HG02981 (cell line): ENCODE measurements around the gene NACC1.
"Not testable (repeated sequence)": the region's sequence is repeated elsewhere in the genome, so short reads cannot be mapped to it uniquely, and the experiment has no call there.

Experiments
- ATAC-seq: cut with Tn5 transposase; IDR thresholded peaks from one replicate; pipeline ENCODE4 v1.9.1; 2021; ENCODE audit warnings: mild to moderate bottlenecking, moderate library complexity; ENCODE audit not compliant: unreplicated experiment

Gene NACC1

GRCh38 chr19:13138171-13138915 is 20.3 kb downstream of the NACC1 start:
- ATAC-seq = no peak

DNA sequence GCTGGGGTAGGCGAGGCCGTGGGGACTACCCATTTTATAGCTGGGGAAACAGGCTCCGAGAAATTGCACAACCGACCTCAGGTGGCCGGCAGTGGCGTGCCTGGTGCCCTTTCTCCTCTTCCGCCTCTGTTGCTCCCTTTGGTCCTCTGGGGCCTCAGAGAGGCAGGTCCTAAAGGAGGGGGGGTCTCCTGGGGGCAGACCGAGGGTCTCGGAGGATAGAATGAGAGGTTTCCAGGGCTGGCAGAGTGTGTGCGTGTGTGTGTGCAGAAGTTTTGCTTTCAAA is 20.8 kb downstream of the NACC1 start:
- no peak for ATAC-seq

- ATAC-seq = no peak
Observed at GRCh38 chr19:13139633-13140311, 21.7 kb downstream of the NACC1 start.

- no peak for ATAC-seq
Observed at GRCh38 chr19:13146763-13147563, 28.9 kb downstream of the NACC1 start.

DNA sequence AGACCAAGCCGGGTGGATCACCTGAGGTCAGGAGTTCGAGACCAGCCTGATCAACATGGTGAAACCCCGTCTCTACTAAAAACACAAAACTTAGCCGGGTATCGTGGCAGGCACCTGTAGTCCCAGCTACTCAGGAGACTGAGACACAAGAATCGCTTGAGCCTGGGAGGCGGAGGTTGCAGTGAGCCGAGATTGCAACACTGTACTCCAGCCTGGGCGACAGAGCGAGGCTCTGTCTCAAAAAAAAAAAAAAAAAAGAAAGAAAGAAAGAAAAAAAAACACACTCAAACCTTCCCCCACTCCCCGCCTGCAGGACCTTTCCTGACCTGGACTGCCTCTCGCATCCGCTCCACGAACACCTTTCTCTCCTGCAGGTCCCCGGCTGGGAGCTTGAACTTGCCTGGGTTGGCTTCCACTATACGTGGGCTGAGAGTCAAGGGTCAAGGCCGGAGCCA is 31.1 kb downstream of the NACC1 start:
- not testable (repeated sequence) for ATAC-seq

DNA sequence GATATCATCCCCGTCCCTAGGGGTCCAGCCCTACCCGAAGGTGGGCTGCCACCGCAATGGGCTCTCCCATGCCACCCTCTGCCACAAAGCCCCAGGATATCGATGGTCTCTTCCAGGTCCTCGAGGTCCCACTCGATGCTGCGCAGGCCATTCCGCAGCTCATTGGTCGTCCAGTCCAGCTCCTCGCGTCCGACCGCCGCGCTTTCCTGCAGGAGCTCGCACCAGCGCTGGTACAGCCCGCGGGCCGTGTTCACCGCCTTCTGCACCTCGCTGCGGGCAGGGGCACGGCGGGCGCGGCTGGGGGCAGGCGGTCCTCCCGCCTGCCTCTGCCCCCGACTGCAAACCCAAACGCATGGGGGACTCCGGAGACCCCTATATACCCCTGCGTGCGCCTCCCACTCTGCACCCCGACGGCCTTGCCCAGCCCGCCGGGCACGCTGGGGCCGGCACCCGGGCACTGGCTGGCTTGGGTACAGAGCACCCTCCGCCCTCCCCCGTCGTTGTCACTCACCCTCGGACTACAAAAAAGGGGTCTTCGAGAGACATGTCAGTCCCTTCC is 31.6 kb downstream of the NACC1 start:
- no peak for ATAC-seq

DNA sequence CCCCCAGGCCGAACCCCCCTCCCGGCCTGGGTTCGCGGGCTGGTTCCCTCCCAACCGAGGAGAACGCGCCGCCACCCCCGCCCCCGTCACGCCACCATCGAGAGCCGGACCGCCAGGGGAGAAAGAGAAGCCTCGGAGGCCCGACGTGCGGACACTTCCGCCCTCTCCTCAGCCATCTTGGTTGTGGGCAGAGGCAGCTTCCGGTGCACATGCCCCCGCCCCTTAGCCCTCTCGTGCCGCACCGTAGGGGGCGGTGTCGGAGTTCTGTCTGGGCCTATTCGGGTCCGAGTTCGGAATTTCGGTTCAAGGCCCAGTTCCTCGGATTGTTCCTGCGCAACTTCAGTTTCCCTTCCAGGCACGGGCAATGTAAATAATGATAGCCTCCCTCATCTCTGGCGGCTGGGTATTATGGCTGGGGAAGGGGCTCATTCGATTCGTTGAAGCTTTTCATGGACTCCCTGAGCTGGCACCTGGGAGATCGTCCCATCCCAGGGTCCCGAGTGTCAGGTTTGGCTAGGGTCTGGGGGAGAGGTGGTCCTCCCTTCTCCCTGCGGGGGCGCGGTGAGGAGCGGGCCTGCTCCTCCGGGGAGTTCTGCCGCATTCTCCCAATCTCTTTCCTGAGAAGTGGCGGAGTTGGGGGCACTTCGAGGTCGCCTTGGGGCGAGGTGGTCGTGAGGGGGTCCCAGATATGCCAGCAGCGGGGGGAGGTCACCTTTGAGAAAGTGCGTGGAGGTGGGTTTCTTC is 32.3 kb downstream of the NACC1 start, which contains the start of the genes IER2 and STX10:
IER2 (plus strand) TSS at position 225 of the 744 bp plus-strand sequence. CDS start 2,776 bp downstream, outside the sequence.
STX10 (minus strand) TSS at position 189 of the 744 bp plus-strand sequence. CDS start 202 bp downstream, outside the sequence.
- peak; percentile 35 for ATAC-seq

DNA sequence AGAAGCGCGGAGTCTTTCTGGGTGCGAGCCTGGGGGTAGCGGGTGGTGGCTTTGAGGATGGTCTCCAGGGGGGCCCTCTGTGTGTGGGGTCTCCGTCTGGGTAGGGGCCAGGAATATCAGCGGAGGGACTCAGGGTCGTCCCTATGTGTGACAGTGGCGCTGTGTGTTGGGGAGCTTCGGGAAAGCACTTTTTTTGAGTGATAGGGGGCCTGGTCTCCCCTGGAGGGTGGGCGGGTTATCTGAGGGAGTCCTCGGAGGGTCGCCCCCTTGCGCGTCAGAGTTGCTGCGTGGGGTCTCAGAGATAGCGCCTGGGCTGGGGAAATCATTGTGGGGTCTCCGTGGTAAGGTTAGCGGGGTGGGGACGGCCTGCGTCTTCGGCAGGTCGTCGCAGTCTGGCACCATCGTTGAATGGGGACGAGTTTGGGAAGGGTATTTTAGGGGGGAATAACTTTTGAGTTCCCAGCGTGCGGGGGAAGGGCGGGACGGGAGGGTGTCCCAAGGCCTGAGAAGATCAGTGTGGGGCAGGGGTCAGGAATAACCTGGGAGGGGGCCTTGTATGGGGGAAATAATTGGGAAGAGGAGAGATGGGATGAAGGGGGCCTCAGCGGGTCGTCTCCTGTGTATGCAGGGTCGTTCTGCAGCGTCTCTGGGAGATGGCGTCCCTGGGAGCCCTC is 33.0 kb downstream of the NACC1 start:
- no peak for ATAC-seq

GRCh38 chr19:13151605-13152355 is 33.7 kb downstream of the NACC1 start:
- peak; percentile 33 for ATAC-seq

DNA sequence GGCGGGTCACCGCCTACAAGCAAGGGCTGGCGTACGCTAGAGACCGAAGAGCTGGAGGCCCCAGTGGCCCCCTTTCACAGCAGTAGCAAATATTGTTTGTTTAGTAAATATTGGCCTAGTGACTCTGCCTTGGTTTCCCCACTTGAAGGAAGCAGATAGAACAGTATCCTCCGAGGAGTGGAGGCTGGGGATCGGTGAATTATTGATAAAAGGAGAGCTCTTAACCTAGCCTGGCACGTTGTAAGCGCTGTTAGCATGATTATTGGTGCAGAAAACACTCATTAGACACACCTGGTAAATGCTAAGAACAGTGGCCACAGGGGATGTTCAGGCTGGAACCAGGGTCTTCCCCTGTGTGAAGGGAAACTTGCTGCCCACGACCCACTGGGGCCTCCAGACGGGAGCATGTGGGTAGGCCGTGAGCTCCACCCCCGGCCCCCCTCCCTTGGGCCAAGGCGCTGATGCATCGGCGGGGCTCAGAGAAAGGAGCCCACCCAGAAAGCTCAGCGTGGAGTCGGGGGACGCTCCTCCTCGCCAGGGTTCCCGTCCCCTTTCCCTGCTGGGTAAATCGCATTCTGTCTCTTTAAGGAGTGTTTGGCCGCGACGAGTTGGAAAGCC is 34.4 kb downstream of the NACC1 start:
- no peak for ATAC-seq

DNA sequence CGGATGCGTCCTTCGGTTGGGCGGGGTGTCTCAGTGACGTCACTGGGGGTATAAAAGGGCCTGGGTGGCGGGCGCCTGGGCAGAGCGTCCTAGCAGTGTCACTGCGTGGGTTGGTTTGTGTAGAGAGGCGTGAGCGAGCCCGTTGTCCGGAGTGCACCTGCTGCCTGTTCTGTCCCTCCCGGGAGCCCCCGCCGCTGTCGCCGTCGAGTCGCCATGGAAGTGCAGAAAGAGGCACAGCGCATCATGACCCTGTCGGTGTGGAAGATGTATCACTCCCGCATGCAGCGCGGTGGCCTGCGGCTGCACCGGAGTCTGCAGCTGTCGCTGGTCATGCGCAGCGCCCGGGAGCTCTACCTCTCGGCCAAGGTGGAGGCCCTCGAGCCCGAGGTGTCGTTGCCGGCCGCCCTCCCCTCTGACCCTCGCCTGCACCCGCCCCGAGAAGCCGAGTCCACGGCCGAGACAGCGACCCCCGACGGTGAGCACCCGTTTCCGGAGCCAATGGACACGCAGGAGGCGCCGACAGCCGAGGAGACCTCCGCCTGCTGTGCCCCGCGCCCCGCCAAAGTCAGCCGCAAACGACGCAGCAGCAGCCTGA is 35.0 kb downstream of the NACC1 start:
- ATAC-seq = no peak

DNA sequence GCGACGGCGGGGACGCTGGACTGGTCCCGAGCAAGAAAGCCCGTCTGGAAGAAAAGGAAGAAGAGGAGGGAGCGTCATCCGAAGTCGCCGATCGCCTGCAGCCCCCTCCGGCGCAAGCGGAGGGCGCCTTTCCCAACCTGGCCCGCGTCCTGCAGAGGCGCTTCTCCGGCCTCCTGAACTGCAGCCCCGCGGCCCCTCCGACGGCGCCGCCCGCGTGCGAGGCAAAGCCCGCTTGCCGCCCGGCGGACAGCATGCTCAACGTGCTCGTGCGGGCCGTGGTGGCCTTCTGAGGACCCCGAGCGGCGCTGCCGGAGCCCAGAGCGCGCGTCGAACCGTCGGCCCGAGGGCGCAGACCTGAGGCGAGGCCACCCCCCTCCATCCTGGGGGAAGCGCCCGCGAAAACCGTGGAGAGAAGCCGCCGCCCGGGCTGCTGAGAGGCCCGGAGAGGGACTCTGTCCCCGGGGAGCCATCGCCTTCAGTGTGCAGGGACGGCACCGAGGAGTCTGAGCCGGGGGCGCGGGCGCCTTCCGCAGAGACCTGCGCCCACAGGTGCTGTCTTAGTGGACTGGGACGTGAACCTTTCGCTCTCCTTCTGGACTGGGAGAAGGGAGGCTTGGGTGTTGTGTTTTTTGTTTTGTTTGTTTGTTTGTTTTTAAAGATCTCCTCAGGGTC is 35.6 kb downstream of the NACC1 start:
- no peak for ATAC-seq

GRCh38 chr19:13154241-13154778 is 36.2 kb downstream of the NACC1 start:
- ATAC-seq = no peak

DNA sequence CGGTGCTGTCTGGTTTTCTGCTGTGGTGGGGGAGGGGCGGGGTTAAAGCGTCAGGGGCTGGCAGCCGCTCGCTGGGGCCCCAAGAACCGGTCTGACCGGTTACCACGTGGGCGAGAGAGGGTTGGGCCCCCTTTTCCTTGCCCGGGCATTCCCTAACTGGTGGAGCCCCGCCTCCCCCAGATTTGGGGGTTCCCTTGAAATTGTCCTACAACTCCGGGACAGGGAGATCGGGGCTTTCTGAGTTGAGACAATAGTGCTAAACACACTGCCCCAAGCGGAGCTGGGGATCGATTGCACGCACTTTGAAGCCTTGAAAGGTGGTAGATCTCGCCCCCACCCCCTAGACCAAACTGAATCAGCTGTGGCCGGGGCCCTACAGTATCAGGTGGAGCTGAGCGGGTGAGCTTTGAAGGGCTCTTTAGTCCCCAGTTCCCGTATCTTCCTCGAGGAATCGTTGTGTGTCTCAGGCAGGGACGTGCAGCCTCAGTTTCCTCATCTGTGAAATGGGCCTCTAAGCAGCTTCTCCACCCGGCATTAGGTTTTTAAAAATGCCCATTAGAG is 36.9 kb downstream of the NACC1 start:
- ATAC-seq = no peak

GRCh38 chr19:13155472-13156359 is 37.7 kb downstream of the NACC1 start:
- ATAC-seq = peak; percentile 25

DNA sequence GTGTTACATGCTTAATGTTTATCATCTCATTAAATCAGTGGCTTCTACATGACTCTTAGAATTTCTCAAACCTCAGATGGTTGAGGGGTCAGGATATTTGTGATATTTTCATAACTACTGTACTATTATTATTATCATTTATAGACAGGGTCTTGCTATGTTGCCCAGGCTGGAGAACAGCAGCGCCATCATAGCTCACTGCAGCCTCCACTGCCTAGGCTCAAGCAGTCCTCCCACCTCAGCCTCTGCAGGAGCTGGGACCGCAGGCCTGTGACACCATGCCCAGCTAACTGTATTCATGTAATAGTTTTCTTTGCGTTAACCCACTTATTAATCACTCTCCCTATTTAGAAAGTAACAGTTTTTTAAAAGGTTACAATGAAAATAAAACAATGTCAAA is 41.6 kb downstream of the NACC1 start:
- ATAC-seq = no peak
